ENCODE data around the gene COL9A1.
"Not testable (repeated sequence)": the region's sequence is repeated elsewhere in the genome, so short reads cannot be mapped to it uniquely, and the experiment has no call there.

COL9A1 gene
- 0 to 4.4 (median 0.03) reads per million in 17 experiments for total RNA-seq

GRCh38 chr6:70303034-70303525 is at the start of gene COL9A1:
Gene COL9A1 (minus strand): TSS chr6:70303084. CDS start chr6:70302924, 160 bp downstream.
- no peak for DNase-seq

GRCh38 chr6:70351461-70351860 is 48.6 kb upstream of the COL9A1 start:
- no peak for DNase-seq

- DNase-seq = no peak
Measured at GRCh38 chr6:70345619-70346018, 42.7 kb upstream of the COL9A1 start.

GRCh38 chr6:70343313-70343712 is 40.4 kb upstream of the COL9A1 start:
- no peak for DNase-seq

GRCh38 chr6:70339810-70340209 is 36.9 kb upstream of the COL9A1 start:
- not testable (repeated sequence) for DNase-seq

GRCh38 chr6:70338775-70339174 is 35.9 kb upstream of the COL9A1 start:
- no peak for DNase-seq

- DNase-seq = no peak
Measured at GRCh38 chr6:70337743-70338105, 34.8 kb upstream of the COL9A1 start.

GRCh38 chr6:70336996-70337742 is 34.3 kb upstream of the COL9A1 start:
- no peak for DNase-seq

GRCh38 chr6:70327036-70327435 is 24.2 kb upstream of the COL9A1 start:
- DNase-seq = no peak

GRCh38 chr6:70325009-70325408 is 22.1 kb upstream of the COL9A1 start:
- no peak for DNase-seq

GRCh38 chr6:70317799-70318198 is 14.9 kb upstream of the COL9A1 start:
- DNase-seq = not testable (repeated sequence)

- DNase-seq = no peak
Measured at GRCh38 chr6:70315079-70315751, 12.3 kb upstream of the COL9A1 start.

GRCh38 chr6:70314296-70314695 is 11.4 kb upstream of the COL9A1 start:
- DNase-seq = no peak

GRCh38 chr6:70312165-70312745 is 9.4 kb upstream of the COL9A1 start:
- DNase-seq = no peak

GRCh38 chr6:70310063-70310694 is 7.3 kb upstream of the COL9A1 start:
- DNase-seq = peak; percentile 37 to 65 (median 58)

- DNase-seq = no peak
Measured at GRCh38 chr6:70309243-70309642, 6.4 kb upstream of the COL9A1 start.

GRCh38 chr6:70308142-70308541 is 5.3 kb upstream of the COL9A1 start:
- not testable (repeated sequence) for DNase-seq

- DNase-seq = no peak
Measured at GRCh38 chr6:70307008-70307407, 4.1 kb upstream of the COL9A1 start.

GRCh38 chr6:70304616-70305015 is 1.7 kb upstream of the COL9A1 start:
- DNase-seq = no peak

- DNase-seq = no peak
Measured at GRCh38 chr6:70299456-70299855, 3.4 kb downstream of the COL9A1 start.

- DNase-seq = no peak
Measured at GRCh38 chr6:70298068-70298467, 4.8 kb downstream of the COL9A1 start.

GRCh38 chr6:70292193-70292592 is 10.7 kb downstream of the COL9A1 start:
- no peak for DNase-seq

GRCh38 chr6:70289299-70289698 is 13.6 kb downstream of the COL9A1 start:
- peak in 1 of 4 experiments; percentile 3 for DNase-seq
